Heart right ventricle (tissue), 16 donors: ENCODE measurements around the gene ZFAND5. TPM values are rescaled to one million over a fixed set of nuclear protein-coding genes. Genes with fewer than 3 reads are reported as not detected.

Experiments used
- ATAC-seq, 8 donors: fragments of 200-7000 bp; cut with Tn5 transposase; one replicate each; pipeline ENCODE4 v1.9.1; 2020; ENCODE audit warnings: mild to moderate bottlenecking in 8 of 8, moderate library complexity in 8 of 8, moderate number of reproducible peaks in 1 of 8
- DNase-seq, 2 donors: peaks; one replicate each; pipeline ENCODE4 v3.0.0-alpha.2; 2020
- H3K27ac ChIP-seq, 10 donors: fragments of 200-600 bp; sonication (generic) in 2 of 10; one replicate each; pipeline versions ENCODE4 v1.5.0 to v1.8.0; 2020 to 2022; ENCODE audit warnings: mild to moderate bottlenecking in 3 of 10
- H3K27me3 ChIP-seq, 7 donors: fragments of 200-600 bp; one replicate each; pipeline ENCODE4 v1.8.0; 2021 to 2022; ENCODE audit warnings: mild to moderate bottlenecking in 2 of 7
- H3K36me3 ChIP-seq, 9 donors: fragments of 200-600 bp; sonication (generic) in 1 of 9; one replicate each; pipeline versions ENCODE4 v1.5.0 to v1.8.0; 2020 to 2022; ENCODE audit warnings: mild to moderate bottlenecking in 2 of 9
- H3K4me1 ChIP-seq, 9 donors: fragments of 200-600 bp; sonication (generic) in 1 of 9; one replicate each; pipeline versions ENCODE4 v1.5.0 to v1.8.0; 2020 to 2022; ENCODE audit warnings: mild to moderate bottlenecking in 4 of 9
- H3K4me3 ChIP-seq, 10 donors: fragments of 200-600 bp; sonication (generic) in 2 of 10; one replicate each; pipeline versions ENCODE4 v1.5.0 to v1.8.0; 2020 to 2022; ENCODE audit warnings: mild to moderate bottlenecking in 7 of 10, moderate library complexity in 2 of 10
- H3K9me3 ChIP-seq, 11 donors: fragments of 200-600 bp in 10 of 11; sonication (generic) in 2 of 11; one replicate each; pipeline versions ENCODE4 v1.5.0 to v1.8.0; 2013 to 2022; ENCODE audit warnings: mild to moderate bottlenecking in 2 of 11, control low read depth in 1 of 11, moderate library complexity in 1 of 11
- CTCF ChIP-seq, 9 donors: fragments of 200-600 bp; sonication (generic) in 2 of 9; IDR thresholded peaks; one replicate each; pipeline versions ENCODE4 v1.5.0 to v1.8.0; 2021 to 2022; ENCODE audit warnings: antibody characterized with exemption in 9 of 9, mild to moderate bottlenecking in 5 of 9, moderate library complexity in 1 of 9
- WGBS, 2 donors: extraction: QIAGEN DNeasy Blood & Tissue Kit; methylation state at CpG; one replicate each; pipeline ENCODE4 v1.1.7; 2013; ENCODE audit warnings: inconsistent platforms in 1 of 2; 5-methylcytosine and 5-hydroxymethylcytosine counted together
- intact Hi-C, 10 donors: fragments of 100-400 bp; cut with DNase I; formaldehyde crosslinking; loops; one replicate each; pipeline versions ENCODE4 v1.11.1 to v1.14.2; 2022
- polyA plus RNA-seq, 2 donors: library from polyadenylated mRNA; stranded (reverse); fragments of 200-250 nt; gene quantifications; one replicate each; pipeline ENCODE4 v1.2.3, GENCODE V29; 2013
- total RNA-seq, 10 donors: library from RNA; stranded (reverse); fragmentation: NEBNext Ultra II Directional in 3 of 10; extraction: Animal tissue kit (Norgen Biotek cat#: 25700) in 3 of 10; gene quantifications; one replicate each; pipeline versions ENCODE4 v1.2.1 to v1.2.4, GENCODE V29; 2021 to 2023
- donor health status: Arrhythmogenic right ventricular cardiomyopathy.
- donor health status: ischemic (EF 13 %, LVEDD 7.1; RV severe dilation, severe dysfunction).
- donor health status: healthy with polysubstance abuse.
- donor health status: DM: no; HTN: yes; CAD: no.
- donor health status: DM: no; HTN: no; CAD: no.
- donor health status: ischemic (EF 25% LVEDD 6.9; RV normal size, moderate dysfunction).
- donor health status: ischemic (EF 25% LVEDD 5.7; RV mildly dilated, moderate dysfunction).
- donor health status: healthy.
- donor health status: DM: yes; HTN: yes; CAD: no.
- donor health status: Ischemic cardiomyopathy.
- donor health status: ischemic (EF 35%, LVEDD 5.7; RV mildly dilated, moderate dysfunction).
- donor health status: nonischemic (EF 11% LVEDD 7.7; RV severe dilation, severe dysfunction).
- donor health status: DM: yes; HTN: yes; CAD: no.
- donor health status: PGD.
- donor health status: ischemic (EF 29% LVEDD 5.4; RV normal size, mild dysfunction).
- donor health status: nonischemic (EF 23%, LVEDD 6.1; RV moderate dilation, normal function).

Gene ZFAND5
- total and polyA plus RNA-seq, 12 donors: 66.7 to 280 (median 217) TPM

GRCh38 chr9:72354704-72355103 is 10.3 kb downstream of the ZFAND5 start:
- ATAC-seq: no peak
- no peak for TF ChIP-seq CTCF (IDR thresholded peaks at IDR 0.05)
- intact Hi-C loops: loop anchor here in 4 of 10 donors (5.0 to 10.0 kb wide), 5 partner anchors 50 to 460 kb away; no protein-coding TSS in a partner anchor
- DNase-seq: no peak
- no peak overlapping the region for H3K4me3 ChIP-seq
- H3K27me3 ChIP-seq: no peaks in the 10 kb centered on the region
- H3K27ac ChIP-seq: no peak overlapping the region
- no peaks in the 10 kb centered on the region for H3K9me3 ChIP-seq
- peaks cover 15 to 79% (median 58%) of the 10 kb centered on the region in 9 donors for H3K4me1 ChIP-seq
- 95 to 96% methylated on average over 1 of the region's 1 CpG for WGBS, 2 donors
- peaks cover 0 to 88% (median 58%) of the 10 kb centered on the region in 9 donors for H3K36me3 ChIP-seq

- intact Hi-C loops: loop anchor here in 3 of 10 donors (5.0 to 10.0 kb wide), 4 partner anchors 49 to 461 kb away; no protein-coding TSS in a partner anchor
- H3K9me3 ChIP-seq: no peaks in the 10 kb centered on the region
- 96 to 100% methylated on average over 4 of the region's 4 CpGs for WGBS, 2 donors
- peaks cover 12 to 68% (median 47%) of the 10 kb centered on the region in 9 donors for H3K4me1 ChIP-seq
- peaks cover 0 to 77% (median 48%) of the 10 kb centered on the region in 9 donors for H3K36me3 ChIP-seq
- no peak for ATAC-seq
- no peak overlapping the region for H3K4me3 ChIP-seq
- DNase-seq: no peak
- TF ChIP-seq CTCF (IDR thresholded peaks at IDR 0.05): no peak
- peak overlapping the region in 1 of 10 donors; percentile 8 for H3K27ac ChIP-seq
- H3K27me3 ChIP-seq: no peaks in the 10 kb centered on the region
Measured at GRCh38 chr9:72353455-72354116, 11.4 kb downstream of the ZFAND5 start.

GRCh38 chr9:72352911-72353388 is 12.1 kb downstream of the ZFAND5 start:
- peak overlapping the region in 3 of 10 donors; percentile 8 to 37 (median 15) for H3K27ac ChIP-seq
- TF ChIP-seq CTCF (IDR thresholded peaks at IDR 0.05): no peak
- no peaks in the 10 kb centered on the region for H3K9me3 ChIP-seq
- peaks cover 11 to 61% (median 41%) of the 10 kb centered on the region in 9 donors for H3K4me1 ChIP-seq
- H3K4me3 ChIP-seq: no peak overlapping the region
- H3K36me3 ChIP-seq: peaks cover 0 to 71% (median 42%) of the 10 kb centered on the region in 9 donors
- H3K27me3 ChIP-seq: no peaks in the 10 kb centered on the region
- intact Hi-C loops: loop anchor here in 3 of 10 donors (5.0 to 10.0 kb wide), 4 partner anchors 48 to 462 kb away; no protein-coding TSS in a partner anchor
- ATAC-seq (no peak), DNase-seq (no peak)
- WGBS, 2 donors: 62 to 67% methylated on average over 2 of the region's 2 CpGs

GRCh38 chr9:72351538-72352453 is 13.2 kb downstream of the ZFAND5 start:
- intact Hi-C loops: loop anchor here in 3 of 10 donors (5.0 to 10.0 kb wide), 4 partner anchors 47 to 463 kb away; no protein-coding TSS in a partner anchor
- Histone ChIP-seq H3K36me3 (peaks cover 0 to 59% (median 35%) of the 10 kb centered on the region in 9 donors), H3K4me1 (peaks cover 4 to 50% (median 29%) of the 10 kb centered on the region in 9 donors), H3K27ac (peak overlapping the region in 6 of 10 donors; percentile 0 to 53 (median 26)), H3K4me3 (no peak overlapping the region), H3K9me3 (no peaks in the 10 kb centered on the region), H3K27me3 (no peaks in the 10 kb centered on the region)
- TF ChIP-seq CTCF (IDR thresholded peaks at IDR 0.05): no peak
- DNase-seq (peak; percentile 16 to 40), ATAC-seq (peak; percentile 39 to 93 (median 84))
- WGBS, 2 donors: 89 to 92% methylated on average over 15 of the region's 15 CpGs
